Effector CD4-positive, alpha-beta T cell (primary cell): Measurements from ENCODE around the gene ADGRL3. TPM values are rescaled to one million over a fixed set of nuclear protein-coding genes. Genes with fewer than 3 reads are reported as not detected.

Experiments used
- DNase-seq: peaks from one replicate; pipeline ENCODE4 v3.0.0-alpha.2; 2020
- total RNA-seq: gene quantifications from one replicate; lab custom pipeline; 2026; lab: John Stamatoyannopoulos, UW

The ADGRL3 gene
- not detected for total RNA-seq

- no peak for DNase-seq
These were observed at the start of gene ADGRL3 for GRCh38 chr4:61200187-61200915. TSS of gene ADGRL3 (plus strand) at chr4:61200326.

- no peak for DNase-seq
These were observed 47.7 kb upstream of the ADGRL3 start for GRCh38 chr4:61152433-61152832.

GRCh38 chr4:61160478-61160877, 39.6 kb upstream of the ADGRL3 start:
- DNase-seq: no peak

- no peak for DNase-seq
These were observed 38.0 kb upstream of the ADGRL3 start for GRCh38 chr4:61162116-61162515.

- no peak for DNase-seq
These were observed 26.3 kb upstream of the ADGRL3 start for GRCh38 chr4:61173799-61174198.

DNA sequence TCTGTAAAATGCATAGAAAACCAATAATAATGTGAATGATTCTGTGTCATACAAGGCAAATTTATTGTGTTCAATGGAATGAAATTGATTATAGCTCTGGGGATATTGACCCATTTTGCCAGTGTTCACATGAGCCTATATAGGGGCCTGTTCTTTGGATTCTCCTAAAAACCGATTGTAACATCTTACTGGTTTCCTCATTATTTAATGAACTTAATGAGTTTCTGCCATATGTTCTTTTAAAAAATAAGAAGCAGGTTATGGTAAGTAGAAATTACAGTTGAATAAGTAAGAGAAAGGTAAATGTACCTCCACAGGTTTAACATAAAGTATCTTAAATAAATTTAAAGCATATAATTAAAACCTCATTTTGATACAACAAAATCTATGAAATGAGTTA, 24.6 kb upstream of the ADGRL3 start:
- no peak for DNase-seq

- no peak for DNase-seq
These were observed 22.8 kb upstream of the ADGRL3 start for GRCh38 chr4:61177367-61177766.

DNA sequence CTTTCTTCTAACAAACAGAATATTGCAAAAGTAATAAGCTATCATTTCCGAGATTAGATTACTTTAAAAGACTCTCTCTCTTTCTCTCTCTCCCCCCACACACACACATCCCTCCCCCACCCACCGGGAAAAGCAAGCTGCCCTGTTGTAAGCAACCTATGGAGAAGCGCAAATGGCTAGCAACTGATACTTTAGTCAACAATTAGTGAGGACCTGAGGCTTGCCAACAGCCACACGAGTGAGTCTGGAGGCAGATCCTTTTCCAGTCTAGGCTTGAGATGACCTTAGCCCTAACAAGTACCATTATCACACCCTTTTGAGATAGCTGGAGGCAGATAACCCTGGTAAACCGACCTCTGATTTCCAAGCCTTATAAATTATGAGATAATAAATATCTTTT, 19.7 kb upstream of the ADGRL3 start:
- no peak for DNase-seq

- DNase-seq: no peak
These were observed 17.2 kb upstream of the ADGRL3 start for GRCh38 chr4:61182915-61183314.

- DNase-seq: no peak
These were observed 14.8 kb upstream of the ADGRL3 start for GRCh38 chr4:61185288-61185687.

GRCh38 chr4:61192392-61192791, 7.7 kb upstream of the ADGRL3 start:
- DNase-seq: no peak

DNA sequence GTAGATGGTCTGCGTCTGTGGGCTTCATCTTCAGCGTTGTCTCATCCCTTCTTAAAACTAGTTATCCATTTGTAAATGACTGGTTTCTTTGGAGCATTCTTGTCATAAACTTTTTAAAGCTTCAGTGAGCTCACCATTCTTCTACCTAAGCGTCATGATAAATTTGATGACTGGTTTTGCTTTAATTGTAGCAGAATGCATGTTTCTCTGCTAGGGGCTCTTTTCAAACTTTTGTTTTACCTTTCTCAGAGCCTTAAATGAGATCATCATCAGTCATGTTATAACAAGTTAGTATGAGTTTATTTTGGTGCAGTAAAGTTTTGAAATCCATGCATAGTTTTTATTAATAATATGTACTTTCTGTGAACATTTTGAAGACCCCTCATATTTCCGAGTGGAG, 6.3 kb upstream of the ADGRL3 start:
- no peak for DNase-seq

- no peak for DNase-seq
These were observed 5.6 kb upstream of the ADGRL3 start for GRCh38 chr4:61194571-61194970.

- no peak for DNase-seq
These were observed 5.0 kb upstream of the ADGRL3 start for GRCh38 chr4:61195101-61195500.

- DNase-seq: no peak
These were observed 1.4 kb upstream of the ADGRL3 start for GRCh38 chr4:61198686-61199085.

DNA sequence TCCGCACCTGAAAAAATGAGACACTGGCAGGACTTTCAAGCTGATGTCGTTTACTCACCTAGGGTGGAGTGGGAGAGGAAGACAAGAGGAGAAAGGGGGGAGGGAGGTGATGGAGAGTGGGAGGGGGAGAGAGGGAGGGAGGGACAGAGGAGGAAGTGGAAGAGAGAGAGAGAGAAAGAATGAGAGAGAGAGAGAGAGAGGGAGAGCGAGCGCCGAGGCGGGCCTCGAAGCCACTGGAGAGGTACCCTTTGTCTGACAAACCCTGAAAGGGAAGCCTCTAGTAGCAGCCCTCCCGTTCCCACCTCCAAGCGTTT, 296 bp upstream of the ADGRL3 start:
- DNase-seq: no peak

GRCh38 chr4:61200916-61201526, 895 bp downstream of the ADGRL3 start:
- DNase-seq: no peak

GRCh38 chr4:61201561-61201960, 1.4 kb downstream of the ADGRL3 start:
- no peak for DNase-seq

- DNase-seq: no peak
These were observed 2.0 kb downstream of the ADGRL3 start for GRCh38 chr4:61201961-61202637.

- no peak for DNase-seq
These were observed 2.7 kb downstream of the ADGRL3 start for GRCh38 chr4:61202638-61203435.

DNA sequence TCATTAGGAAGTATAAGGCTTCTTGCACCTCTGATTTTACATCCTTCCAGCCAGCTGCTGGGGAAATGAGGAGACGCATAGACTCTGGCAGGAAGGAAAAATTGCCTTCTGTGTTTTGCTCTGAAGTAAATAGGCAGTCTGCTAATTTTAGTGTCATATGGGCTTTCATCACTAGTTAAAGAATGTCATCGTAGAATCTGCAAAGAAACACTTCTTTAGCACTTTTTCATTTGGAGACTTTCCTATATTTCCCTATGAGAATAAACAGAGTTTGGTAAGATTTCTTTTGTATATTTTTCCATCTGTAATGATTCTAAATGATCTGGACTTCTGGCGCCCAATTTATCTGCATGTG, 3.3 kb downstream of the ADGRL3 start:
- no peak for DNase-seq

GRCh38 chr4:61204353-61205060, 4.4 kb downstream of the ADGRL3 start:
- DNase-seq: no peak

GRCh38 chr4:61205066-61205465, 4.9 kb downstream of the ADGRL3 start:
- DNase-seq: no peak
